Vagina (tissue), 2 donors: ENCODE results near the gene KLRD1. TPM values are rescaled to one million over a fixed set of nuclear protein-coding genes. Genes with fewer than 3 reads are reported as not detected.

ENCODE experiments used
- DNase-seq, 2 donors: peaks; one replicate each; pipeline ENCODE4 v3.0.0-alpha.2; 2017; ENCODE audit errors: extremely low spot score in 2 of 2
- H3K27ac ChIP-seq: fragments of 200-600 bp; sonication (generic); one replicate; pipeline ENCODE4 v1.5.1; 2019
- H3K27me3 ChIP-seq: fragments of 200-600 bp; sonication (generic); one replicate; pipeline ENCODE4 v1.5.1; 2019
- H3K36me3 ChIP-seq, 2 donors: fragments of 200-600 bp; sonication (generic); one replicate each; pipeline ENCODE4 v1.5.1; 2017 to 2019
- H3K4me1 ChIP-seq: fragments of 200-600 bp; sonication (generic); one replicate; pipeline ENCODE4 v1.5.1; 2019
- H3K4me3 ChIP-seq, 2 donors: fragments of 200-600 bp; sonication (generic); 1 replicate in 1 of 2; 2 replicates in 1 of 2; pipeline ENCODE4 v1.5.1; 2016 to 2019
- H3K9me3 ChIP-seq: fragments of 200-600 bp; sonication (generic); one replicate; pipeline ENCODE4 v1.5.1; 2019
- POLR2A ChIP-seq, 2 donors: fragments of 450-650 bp; IDR thresholded peaks; one replicate each; pipeline ENCODE4 v1.6.1; 2017; ENCODE audit warnings: antibody characterized with exemption in 2 of 2, mild to moderate bottlenecking in 2 of 2, moderate library complexity in 2 of 2
- POLR2AphosphoS5 ChIP-seq, 2 donors: sonication (generic); formaldehyde crosslinking; IDR thresholded peaks; one replicate each; pipeline ENCODE4 v1.9.0; 2017; ENCODE audit warnings: antibody characterized with exemption in 2 of 2, mild to moderate bottlenecking in 2 of 2, low read depth in 1 of 2; ENCODE audit not compliant: insufficient read depth in 1 of 2
- intact Hi-C: fragments of 100-400 bp; cut with DNase I; formaldehyde crosslinking; loops from one replicate; pipeline ENCODE4 v1.15.1; 2023
- total RNA-seq: library from RNA; depleted of rRNA; stranded (reverse); fragments of >200 nt; gene quantifications from one replicate; pipeline ENCODE4 v1.2.3, GENCODE V29; 2016
- TF ChIP-seq, protein P1 (sequence below), 3 experiments: fragments of 450-650 bp in 2 of 3; fragments of 200-600 bp in 1 of 3; sonication (generic) in 1 of 3; IDR thresholded peaks; one replicate each; pipeline ENCODE4 v1.5.1; 2017 to 2019; ENCODE audit warnings: antibody characterized with exemption in 3 of 3, mild to moderate bottlenecking in 2 of 3, moderate library complexity in 2 of 3

KLRD1 gene
- total RNA-seq, 1 donor from 2014 or later: 4.4 TPM

DNA sequence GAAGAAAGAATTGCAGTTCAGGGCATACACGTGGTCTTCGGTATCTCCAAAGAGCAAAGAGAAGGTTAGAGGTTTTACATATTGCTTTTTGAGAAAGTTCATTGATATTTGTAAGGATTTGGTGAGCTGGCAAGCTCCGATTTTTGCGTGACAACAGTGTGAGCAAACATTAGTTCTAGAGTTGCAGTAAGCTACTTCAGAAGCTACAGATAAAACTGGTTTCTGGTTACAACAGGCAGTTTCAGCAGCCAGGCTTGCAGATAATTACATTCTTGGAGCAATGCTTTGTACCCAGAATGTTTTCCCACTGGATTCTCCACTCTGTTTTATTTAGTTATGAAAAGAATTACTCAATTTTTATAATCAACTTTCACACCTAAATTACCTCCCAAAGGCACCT is 54.0 kb downstream of the KLRD1 start:
- no peak for DNase-seq
- H3K4me3 ChIP-seq: no peak overlapping the region
- H3K9me3 ChIP-seq: no peaks in the 10 kb centered on the region
- no peaks in the 10 kb centered on the region for H3K27me3 ChIP-seq
- H3K27ac ChIP-seq: peak overlapping the region; percentile 98
- peaks cover 32% of the 10 kb centered on the region for H3K4me1 ChIP-seq
- no peaks in the 10 kb centered on the region for H3K36me3 ChIP-seq
- no peak for TF ChIP-seq POLR2AphosphoS5 (IDR thresholded peaks at IDR 0.05; ENCODE audit: insufficient read depth in 1 of 2, low read depth in 1 of 2)
- no peak for TF ChIP-seq POLR2A (IDR thresholded peaks at IDR 0.05)
- TF ChIP-seq, protein P1, sequence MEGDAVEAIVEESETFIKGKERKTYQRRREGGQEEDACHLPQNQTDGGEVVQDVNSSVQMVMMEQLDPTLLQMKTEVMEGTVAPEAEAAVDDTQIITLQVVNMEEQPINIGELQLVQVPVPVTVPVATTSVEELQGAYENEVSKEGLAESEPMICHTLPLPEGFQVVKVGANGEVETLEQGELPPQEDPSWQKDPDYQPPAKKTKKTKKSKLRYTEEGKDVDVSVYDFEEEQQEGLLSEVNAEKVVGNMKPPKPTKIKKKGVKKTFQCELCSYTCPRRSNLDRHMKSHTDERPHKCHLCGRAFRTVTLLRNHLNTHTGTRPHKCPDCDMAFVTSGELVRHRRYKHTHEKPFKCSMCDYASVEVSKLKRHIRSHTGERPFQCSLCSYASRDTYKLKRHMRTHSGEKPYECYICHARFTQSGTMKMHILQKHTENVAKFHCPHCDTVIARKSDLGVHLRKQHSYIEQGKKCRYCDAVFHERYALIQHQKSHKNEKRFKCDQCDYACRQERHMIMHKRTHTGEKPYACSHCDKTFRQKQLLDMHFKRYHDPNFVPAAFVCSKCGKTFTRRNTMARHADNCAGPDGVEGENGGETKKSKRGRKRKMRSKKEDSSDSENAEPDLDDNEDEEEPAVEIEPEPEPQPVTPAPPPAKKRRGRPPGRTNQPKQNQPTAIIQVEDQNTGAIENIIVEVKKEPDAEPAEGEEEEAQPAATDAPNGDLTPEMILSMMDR (IDR thresholded peaks at IDR 0.05): no peak
- intact Hi-C loops: no loop called here

- no peaks in the 10 kb centered on the region for H3K36me3 ChIP-seq
- no peak overlapping the region for H3K4me3 ChIP-seq
- H3K9me3 ChIP-seq: no peaks in the 10 kb centered on the region
- peak overlapping the region; percentile 98 for H3K27ac ChIP-seq
- peak in 1 of 2 donors; percentile 13 for TF ChIP-seq POLR2AphosphoS5 (IDR thresholded peaks at IDR 0.05; ENCODE audit: insufficient read depth in 1 of 2, low read depth in 1 of 2)
- no peak for TF ChIP-seq POLR2A (IDR thresholded peaks at IDR 0.05)
- peaks cover 32% of the 10 kb centered on the region for H3K4me1 ChIP-seq
- no peaks in the 10 kb centered on the region for H3K27me3 ChIP-seq
- no peak for DNase-seq
- intact Hi-C loops: no loop called here
These were observed 54.7 kb downstream of the KLRD1 start for GRCh38 chr12:10362325-10362724.

DNA sequence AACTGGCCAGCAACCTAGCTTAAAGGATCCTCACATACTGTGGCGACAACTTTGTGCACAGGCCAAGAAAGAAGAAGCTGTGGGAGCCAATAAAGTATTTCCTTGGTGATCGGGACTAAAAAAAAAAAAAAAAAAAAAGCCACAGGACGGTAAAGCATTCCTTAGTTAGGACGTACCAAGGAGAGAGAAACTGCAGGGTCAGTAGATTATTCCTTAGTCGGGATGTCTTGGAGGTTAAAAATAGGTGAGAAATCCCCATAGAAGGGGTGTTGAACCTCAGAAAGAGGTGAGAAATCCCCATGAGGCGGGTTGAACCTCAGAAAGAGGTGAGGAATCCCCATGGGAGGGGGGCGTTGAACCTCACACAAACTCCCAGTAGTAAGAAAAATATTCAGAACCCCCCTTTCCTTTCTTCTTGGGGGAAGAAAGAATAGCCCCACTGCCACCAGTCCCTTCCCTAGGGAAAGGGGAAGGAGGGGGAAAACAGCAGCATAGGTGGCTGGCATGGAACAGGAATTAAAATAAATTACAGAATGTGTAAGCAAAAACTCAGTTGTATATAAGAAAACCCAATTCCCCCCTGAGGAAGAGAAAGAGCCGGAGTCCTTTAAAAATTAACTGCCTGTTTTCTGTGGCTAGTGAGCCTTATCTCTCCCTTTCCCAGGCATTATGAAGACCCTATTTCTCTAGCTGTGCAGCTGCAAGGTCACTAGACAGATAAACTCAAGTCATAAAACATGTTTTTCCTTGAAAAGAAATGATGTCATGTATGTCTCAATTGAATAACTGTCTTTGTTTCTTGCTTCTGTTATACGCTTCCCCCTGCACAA is 55.4 kb downstream of the KLRD1 start:
- peaks cover 32% of the 10 kb centered on the region for H3K4me1 ChIP-seq
- H3K27ac ChIP-seq: peak overlapping the region; percentile 98
- TF ChIP-seq POLR2A (IDR thresholded peaks at IDR 0.05) (no peak), POLR2AphosphoS5 (IDR thresholded peaks at IDR 0.05; ENCODE audit: insufficient read depth in 1 of 2, low read depth in 1 of 2) (no peak)
- TF ChIP-seq, protein P1 (IDR thresholded peaks at IDR 0.05): no peak
- no peaks in the 10 kb centered on the region for H3K36me3 ChIP-seq
- peak overlapping the region; percentile 61 to 65 for H3K4me3 ChIP-seq
- intact Hi-C loops: no loop called here
- H3K27me3 ChIP-seq: no peaks in the 10 kb centered on the region
- no peak for DNase-seq
- no peaks in the 10 kb centered on the region for H3K9me3 ChIP-seq

- peak overlapping the region; percentile 98 for H3K27ac ChIP-seq
- H3K4me3 ChIP-seq: peak overlapping the region; percentile 61 to 65
- no peaks in the 10 kb centered on the region for H3K27me3 ChIP-seq
- DNase-seq: no peak
- no peaks in the 10 kb centered on the region for H3K36me3 ChIP-seq
- intact Hi-C loops: no loop called here
- H3K4me1 ChIP-seq: peaks cover 32% of the 10 kb centered on the region
- H3K9me3 ChIP-seq: no peaks in the 10 kb centered on the region
- TF ChIP-seq, protein P1 (IDR thresholded peaks at IDR 0.05): no peak
- no peak for TF ChIP-seq POLR2AphosphoS5 (IDR thresholded peaks at IDR 0.05; ENCODE audit: insufficient read depth in 1 of 2, low read depth in 1 of 2)
- no peak for TF ChIP-seq POLR2A (IDR thresholded peaks at IDR 0.05)
These were observed 55.9 kb downstream of the KLRD1 start for GRCh38 chr12:10363658-10363913.

GRCh38 chr12:10363914-10364814 is 56.5 kb downstream of the KLRD1 start:
- Histone ChIP-seq H3K36me3 (no peaks in the 10 kb centered on the region), H3K4me1 (peaks cover 32% of the 10 kb centered on the region), H3K27ac (peak overlapping the region; percentile 98), H3K27me3 (no peaks in the 10 kb centered on the region), H3K4me3 (peak overlapping the region; percentile 61 to 65), H3K9me3 (no peaks in the 10 kb centered on the region)
- intact Hi-C loops: no loop called here
- no peak for DNase-seq
- no peak for TF ChIP-seq POLR2A (IDR thresholded peaks at IDR 0.05)
- TF ChIP-seq POLR2AphosphoS5 (IDR thresholded peaks at IDR 0.05; ENCODE audit: insufficient read depth in 1 of 2, low read depth in 1 of 2): peak in 1 of 2 donors; percentile 44
- TF ChIP-seq, protein P1 (IDR thresholded peaks at IDR 0.05): no peak
